Measurements from ENCODE around the gene C16orf89.

- TF ChIP-seq, protein P1, sequence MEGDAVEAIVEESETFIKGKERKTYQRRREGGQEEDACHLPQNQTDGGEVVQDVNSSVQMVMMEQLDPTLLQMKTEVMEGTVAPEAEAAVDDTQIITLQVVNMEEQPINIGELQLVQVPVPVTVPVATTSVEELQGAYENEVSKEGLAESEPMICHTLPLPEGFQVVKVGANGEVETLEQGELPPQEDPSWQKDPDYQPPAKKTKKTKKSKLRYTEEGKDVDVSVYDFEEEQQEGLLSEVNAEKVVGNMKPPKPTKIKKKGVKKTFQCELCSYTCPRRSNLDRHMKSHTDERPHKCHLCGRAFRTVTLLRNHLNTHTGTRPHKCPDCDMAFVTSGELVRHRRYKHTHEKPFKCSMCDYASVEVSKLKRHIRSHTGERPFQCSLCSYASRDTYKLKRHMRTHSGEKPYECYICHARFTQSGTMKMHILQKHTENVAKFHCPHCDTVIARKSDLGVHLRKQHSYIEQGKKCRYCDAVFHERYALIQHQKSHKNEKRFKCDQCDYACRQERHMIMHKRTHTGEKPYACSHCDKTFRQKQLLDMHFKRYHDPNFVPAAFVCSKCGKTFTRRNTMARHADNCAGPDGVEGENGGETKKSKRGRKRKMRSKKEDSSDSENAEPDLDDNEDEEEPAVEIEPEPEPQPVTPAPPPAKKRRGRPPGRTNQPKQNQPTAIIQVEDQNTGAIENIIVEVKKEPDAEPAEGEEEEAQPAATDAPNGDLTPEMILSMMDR (IDR thresholded peaks at IDR 0.05; ENCODE audit: low read depth, low read length): no peak
- TF ChIP-seq POLR2A (IDR thresholded peaks at IDR 0.05; ENCODE audit: extremely low read depth, insufficient read length) (no peak), MYC (IDR thresholded peaks at IDR 0.05; ENCODE audit: low read depth, low read length) (no peak)
- TF ChIP-seq, protein P2, sequence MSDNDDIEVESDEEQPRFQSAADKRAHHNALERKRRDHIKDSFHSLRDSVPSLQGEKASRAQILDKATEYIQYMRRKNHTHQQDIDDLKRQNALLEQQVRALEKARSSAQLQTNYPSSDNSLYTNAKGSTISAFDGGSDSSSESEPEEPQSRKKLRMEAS (IDR thresholded peaks at IDR 0.05; ENCODE audit: low read depth, low read length): no peak
These were observed 29.3 kb downstream of the C16orf89 start for GRCh38 chr16:5036228-5037156.

Measured in NB4 (cell line).